IMR-90 (cell line): ENCODE data around the gene PHKA1. TPM values are rescaled to one million over a fixed set of nuclear protein-coding genes. Genes with fewer than 3 reads are reported as not detected.

Source experiments
- ATAC-seq: fragments of 200-7000 bp; cut with Tn5 transposase; 2 replicates; pipeline ENCODE4 v1.9.1; 2020; ENCODE audit warnings: low read depth, mild to moderate bottlenecking, moderate library complexity
- BruUV-seq: library from RNA; stranded (reverse); fragments of 400-500 nt; replicated peaks from 2 replicates; lab custom pipeline; 2021; lab: Mats Ljungman, UMichigan
- CTCF ChIA-PET: fragments of 300-600 bp; formaldehyde crosslinking; extraction: SDS; loops from one replicate; lab custom pipeline; 2021; ENCODE audit warnings: antibody characterized with exemption; lab: Yijun Ruan, JAX
- POLR2A ChIA-PET: fragments of 300-600 bp; sonication (Branson Sonifier 250); formaldehyde crosslinking; loops from one replicate; lab custom pipeline; 2022; ENCODE audit warnings: antibody characterized with exemption; ENCODE audit not compliant: unreplicated experiment; lab: Charles Lee
- DNase-seq: peaks from one replicate; pipeline ENCODE4 v3.0.0; 2013
- H2AFZ ChIP-seq: replicated peaks from 2 replicates; pipeline ENCODE3; 2013; ENCODE audit warnings: low read length, mild to moderate bottlenecking; ENCODE audit not compliant: poor library complexity
- H2AK5ac ChIP-seq: 2 replicates; pipeline ENCODE4 v1.6.1; 2013; ENCODE audit warnings: low read depth, low read length, inconsistent platforms
- H2AK9ac ChIP-seq: replicated peaks from 2 replicates; pipeline ENCODE3; 2013; ENCODE audit warnings: mild to moderate bottlenecking, low read depth, low read length, moderate library complexity; ENCODE audit not compliant: poor library complexity
- H2BK120ac ChIP-seq: 2 replicates; pipeline ENCODE4 v1.6.1; 2013; ENCODE audit warnings: low read depth, low read length, inconsistent platforms
- H2BK15ac ChIP-seq: 3 replicates; pipeline ENCODE4 v1.6.1; 2013; ENCODE audit warnings: low read depth, low read length, inconsistent platforms
- H2BK20ac ChIP-seq: 2 replicates; pipeline ENCODE4 v1.6.1; 2013; ENCODE audit warnings: low read depth, mild to moderate bottlenecking, inconsistent platforms, low read length, moderate library complexity
- H2BK5ac ChIP-seq: 2 replicates; pipeline ENCODE4 v1.6.1; 2013; ENCODE audit warnings: mild to moderate bottlenecking, low read depth, low read length, inconsistent platforms; ENCODE audit not compliant: poor library complexity, severe bottlenecking
- H3K14ac ChIP-seq: replicated peaks from 2 replicates; pipeline ENCODE4 v1.6.1; 2013; ENCODE audit warnings: low read depth, low read length, inconsistent platforms
- H3K18ac ChIP-seq: 2 replicates; pipeline ENCODE4 v1.6.1; 2013; ENCODE audit warnings: low read depth, low read length, control low read depth
- H3K23ac ChIP-seq: 2 replicates; pipeline ENCODE4 v1.6.1; 2013; ENCODE audit warnings: low read depth, low read length, inconsistent platforms
- H3K27ac ChIP-seq: 2 replicates; pipeline ENCODE4 v1.5.1; 2013; ENCODE audit warnings: mild to moderate bottlenecking, control low read depth, low read length; ENCODE audit not compliant: insufficient read depth
- H3K27me3 ChIP-seq: 2 replicates; pipeline ENCODE4 v1.6.1; 2013; ENCODE audit warnings: low read length; ENCODE audit not compliant: control insufficient read depth, insufficient read depth
- H3K36me3 ChIP-seq: 2 replicates; pipeline ENCODE4 v1.6.1; 2013; ENCODE audit warnings: low read length, mixed read lengths; ENCODE audit not compliant: control insufficient read depth, insufficient read depth
- H3K4ac ChIP-seq: 2 replicates; pipeline ENCODE4 v1.6.1; 2013; ENCODE audit warnings: low read depth, low read length, inconsistent platforms
- H3K4me1 ChIP-seq: 2 replicates; pipeline ENCODE4 v1.6.1; 2013; ENCODE audit warnings: low read length, mixed read lengths; ENCODE audit not compliant: control insufficient read depth, insufficient read depth
- H3K4me2 ChIP-seq: 2 replicates; pipeline ENCODE4 v1.6.1; 2013; ENCODE audit warnings: low read depth, mild to moderate bottlenecking, control low read depth, low read length, moderate library complexity
- H3K4me3 ChIP-seq: 2 replicates; pipeline ENCODE4 v1.5.1; 2013; ENCODE audit warnings: low read depth, mild to moderate bottlenecking, control low read depth, low read length, moderate library complexity; ENCODE audit not compliant: insufficient read depth
- H3K56ac ChIP-seq: 2 replicates; pipeline ENCODE4 v1.6.1; 2013; ENCODE audit warnings: low read length, inconsistent platforms; ENCODE audit not compliant: insufficient read depth; ENCODE audit errors: extremely low read depth
- H3K79me1 ChIP-seq, 2 experiments: 2 replicates each; pipeline ENCODE4 v1.6.1; 2013; ENCODE audit warnings: low read length in 2 of 2, inconsistent platforms in 1 of 2, low read depth in 1 of 2
- H3K9ac ChIP-seq: 2 replicates; pipeline ENCODE4 v1.6.1; 2013; ENCODE audit warnings: low read depth, low read length, control low read depth
- H3K9me1 ChIP-seq: 2 replicates; pipeline ENCODE4 v1.6.1; 2013; ENCODE audit warnings: low read length, inconsistent platforms; ENCODE audit not compliant: insufficient read depth
- H3K9me3 ChIP-seq: 2 replicates; pipeline ENCODE4 v1.6.1; 2013; ENCODE audit warnings: low read length; ENCODE audit not compliant: control insufficient read depth, insufficient read depth
- H4K20me1 ChIP-seq: 2 replicates; pipeline ENCODE4 v1.6.1; 2013; ENCODE audit warnings: low read length, inconsistent platforms; ENCODE audit not compliant: insufficient read depth
- H4K5ac ChIP-seq: 2 replicates; pipeline ENCODE4 v1.6.1; 2013; ENCODE audit warnings: mild to moderate bottlenecking, low read depth, low read length, control low read depth
- H4K8ac ChIP-seq, 2 experiments: 2 replicates each; pipeline ENCODE4 v1.6.1; 2013; ENCODE audit warnings: low read depth in 2 of 2, low read length in 2 of 2, control low read depth in 1 of 2, inconsistent platforms in 1 of 2
- H4K91ac ChIP-seq: 2 replicates; pipeline ENCODE4 v1.6.1; 2013; ENCODE audit warnings: low read depth, low read length, inconsistent platforms; ENCODE audit not compliant: insufficient read depth
- CEBPB ChIP-seq: IDR thresholded peaks from 2 replicates; pipeline ENCODE4 v1.6.1; 2012; ENCODE audit warnings: low read depth, low read length, improper control_type of control experiment
- CHD1 ChIP-seq: IDR thresholded peaks from 2 replicates; pipeline ENCODE4 v1.6.1; 2012; ENCODE audit warnings: low read depth, low read length, improper control_type of control experiment
- MAZ ChIP-seq: IDR thresholded peaks from 2 replicates; pipeline ENCODE4 v1.6.1; 2012; ENCODE audit warnings: low read depth, mild to moderate bottlenecking, low read length, improper control_type of control experiment, moderate library complexity, borderline replicate concordance
- MXI1 ChIP-seq: IDR thresholded peaks from 2 replicates; pipeline ENCODE4 v1.6.1; 2012; ENCODE audit warnings: low read depth, mild to moderate bottlenecking, low read length, moderate library complexity, borderline replicate concordance
- NFE2L2 ChIP-seq: fragments of 150-350 bp; IDR thresholded peaks from 2 replicates; pipeline ENCODE4 v1.6.1; 2016; ENCODE audit warnings: low read depth, mild to moderate bottlenecking, low read length
- POLR2A ChIP-seq: IDR thresholded peaks from 2 replicates; pipeline ENCODE4 v1.6.1; 2012; ENCODE audit warnings: mild to moderate bottlenecking, low read depth, low read length
- RAD21 ChIP-seq: IDR thresholded peaks from 2 replicates; pipeline ENCODE4 v1.6.1; 2012; ENCODE audit warnings: low read length, improper control_type of control experiment
- RCOR1 ChIP-seq: IDR thresholded peaks from 2 replicates; pipeline ENCODE4 v1.6.1; 2012; ENCODE audit warnings: mild to moderate bottlenecking, low read length, improper control_type of control experiment; ENCODE audit not compliant: insufficient replicate concordance
- RFX5 ChIP-seq: IDR thresholded peaks from 2 replicates; pipeline ENCODE4 v1.8.0; 2012; ENCODE audit warnings: low read depth, mild to moderate bottlenecking, low read length, moderate library complexity
- SMC3 ChIP-seq: fragments of 150-350 bp; IDR thresholded peaks from 2 replicates; pipeline ENCODE4 v1.6.1; 2016; ENCODE audit warnings: low read depth, mild to moderate bottlenecking, antibody characterized with exemption, low read length, moderate library complexity
- WGBS, 2 experiments: methylation state at CpG; one replicate each; pipeline versions ENCODE4 v1.1.5 to v1.1.7; 2013; ENCODE audit warnings: missing lambda C conversion rate in 2 of 2; ENCODE audit not compliant: insufficient read length in 1 of 2; ENCODE audit errors: extremely low coverage in 2 of 2; 5-methylcytosine and 5-hydroxymethylcytosine counted together
- dilution Hi-C: fragments of 300-500 bp; cut with HindIII; formaldehyde crosslinking; loops from one replicate; pipeline ENCODE4 v1.14.3; 2018; ENCODE audit warnings: low sequenced_read_pairs; ENCODE audit not compliant: unreplicated experiment
- in situ Hi-C: fragments of 300-500 bp; cut with MboI; formaldehyde crosslinking; loops from 3 replicates; pipeline ENCODE4 v1.14.3; 2019; ENCODE audit warnings: low sequenced_read_pairs, inconsistent platforms, mixed read lengths
- intact Hi-C: fragments of 100-400 bp; cut with micrococcal nuclease; formaldehyde crosslinking; loops from 2 replicates; pipeline ENCODE4 v1.10.0; 2022
- polyA plus RNA-seq, 3 experiments: library from polyadenylated mRNA; depleted of rRNA; stranded (reverse); fragments of >200 nt; gene quantifications; 2 replicates each; pipeline ENCODE4 v1.2.3, GENCODE V29; 2012; ENCODE audit warnings: low replicate concordance in 1 of 3
- total RNA-seq: library from RNA; depleted of rRNA; stranded (reverse); fragments of >200 nt; gene quantifications from 2 replicates; pipeline ENCODE4 v1.2.3, GENCODE V29; 2012
- TF ChIP-seq, protein P1 (sequence below): fragments of 150-350 bp; IDR thresholded peaks from 2 replicates; pipeline ENCODE4 v1.6.1; 2016; ENCODE audit warnings: low read depth, mild to moderate bottlenecking, low read length, moderate library complexity, borderline replicate concordance
- TF ChIP-seq, protein P2 (sequence below): conservative IDR thresholded peaks from 2 replicates; pipeline ENCODE4 v1.5.1; 2012; ENCODE audit warnings: mild to moderate bottlenecking, low read depth, low read length, improper control_type of control experiment
- TF ChIP-seq, protein P3 (sequence below): fragments of 150-350 bp; IDR thresholded peaks from 2 replicates; pipeline ENCODE4 v1.6.1; 2017; ENCODE audit warnings: mild to moderate bottlenecking, antibody characterized with exemption, low read length, low read depth

The PHKA1 gene
- total and polyA plus RNA-seq, 2 of the 4 experiments (the other 2 are of a cell fraction): 2.7 to 4.5 TPM

DNA sequence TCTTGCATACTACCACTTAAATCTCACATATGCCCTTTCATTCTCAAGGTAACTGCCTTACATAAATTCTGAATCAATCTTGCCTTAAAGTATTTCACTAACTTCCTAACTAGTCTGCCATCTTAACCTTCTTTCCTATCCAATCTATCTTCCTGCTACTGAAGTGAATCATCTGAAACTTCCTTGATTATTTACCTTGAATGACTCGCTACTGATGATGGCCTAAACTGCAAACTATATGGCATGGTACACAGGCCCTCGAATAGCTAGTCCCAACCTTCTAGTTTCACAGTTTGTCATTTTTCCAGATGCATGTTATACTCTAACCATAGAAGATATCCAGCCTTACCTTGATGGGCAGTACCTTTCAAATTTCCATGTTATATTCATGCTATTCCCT, 19.9 kb downstream of the PHKA1 start:
- no peaks in the 10 kb centered on the region; the same call in 1 of the 2 replicates for H4K20me1 ChIP-seq
- no peak overlapping the region for H3K14ac ChIP-seq
- no peak overlapping the region for H3K18ac ChIP-seq
- peak; percentile 31 for DNase-seq
- no peak overlapping the region for H3K4me2 ChIP-seq
- 31% methylated on average over 2 of the region's 2 CpGs; no CpG with 5 or more reads in 1 of the 2 experiments for WGBS, 2 experiments
- in situ Hi-C loops: no loop called here
- ChIA-PET POLR2A (no interaction called here), CTCF (no interaction called here)
- H2AK5ac ChIP-seq: no peak overlapping the region
- no peak overlapping the region for H2BK15ac ChIP-seq
- no peaks in the 10 kb centered on the region for H3K4me1 ChIP-seq
- no peak overlapping the region for H2AFZ ChIP-seq
- TF ChIP-seq RCOR1 (no peak), MAZ (no peak), POLR2A (no peak), MXI1 (no peak), RFX5 (no peak), CEBPB (no peak), RAD21 (no peak), SMC3 (no peak), CHD1 (no peak), NFE2L2 (no peak)
- TF ChIP-seq, protein P1, sequence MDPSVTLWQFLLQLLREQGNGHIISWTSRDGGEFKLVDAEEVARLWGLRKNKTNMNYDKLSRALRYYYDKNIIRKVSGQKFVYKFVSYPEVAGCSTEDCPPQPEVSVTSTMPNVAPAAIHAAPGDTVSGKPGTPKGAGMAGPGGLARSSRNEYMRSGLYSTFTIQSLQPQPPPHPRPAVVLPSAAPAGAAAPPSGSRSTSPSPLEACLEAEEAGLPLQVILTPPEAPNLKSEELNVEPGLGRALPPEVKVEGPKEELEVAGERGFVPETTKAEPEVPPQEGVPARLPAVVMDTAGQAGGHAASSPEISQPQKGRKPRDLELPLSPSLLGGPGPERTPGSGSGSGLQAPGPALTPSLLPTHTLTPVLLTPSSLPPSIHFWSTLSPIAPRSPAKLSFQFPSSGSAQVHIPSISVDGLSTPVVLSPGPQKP: no peak
- TF ChIP-seq, protein P2, sequence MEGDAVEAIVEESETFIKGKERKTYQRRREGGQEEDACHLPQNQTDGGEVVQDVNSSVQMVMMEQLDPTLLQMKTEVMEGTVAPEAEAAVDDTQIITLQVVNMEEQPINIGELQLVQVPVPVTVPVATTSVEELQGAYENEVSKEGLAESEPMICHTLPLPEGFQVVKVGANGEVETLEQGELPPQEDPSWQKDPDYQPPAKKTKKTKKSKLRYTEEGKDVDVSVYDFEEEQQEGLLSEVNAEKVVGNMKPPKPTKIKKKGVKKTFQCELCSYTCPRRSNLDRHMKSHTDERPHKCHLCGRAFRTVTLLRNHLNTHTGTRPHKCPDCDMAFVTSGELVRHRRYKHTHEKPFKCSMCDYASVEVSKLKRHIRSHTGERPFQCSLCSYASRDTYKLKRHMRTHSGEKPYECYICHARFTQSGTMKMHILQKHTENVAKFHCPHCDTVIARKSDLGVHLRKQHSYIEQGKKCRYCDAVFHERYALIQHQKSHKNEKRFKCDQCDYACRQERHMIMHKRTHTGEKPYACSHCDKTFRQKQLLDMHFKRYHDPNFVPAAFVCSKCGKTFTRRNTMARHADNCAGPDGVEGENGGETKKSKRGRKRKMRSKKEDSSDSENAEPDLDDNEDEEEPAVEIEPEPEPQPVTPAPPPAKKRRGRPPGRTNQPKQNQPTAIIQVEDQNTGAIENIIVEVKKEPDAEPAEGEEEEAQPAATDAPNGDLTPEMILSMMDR: no peak
- TF ChIP-seq, protein P3, sequence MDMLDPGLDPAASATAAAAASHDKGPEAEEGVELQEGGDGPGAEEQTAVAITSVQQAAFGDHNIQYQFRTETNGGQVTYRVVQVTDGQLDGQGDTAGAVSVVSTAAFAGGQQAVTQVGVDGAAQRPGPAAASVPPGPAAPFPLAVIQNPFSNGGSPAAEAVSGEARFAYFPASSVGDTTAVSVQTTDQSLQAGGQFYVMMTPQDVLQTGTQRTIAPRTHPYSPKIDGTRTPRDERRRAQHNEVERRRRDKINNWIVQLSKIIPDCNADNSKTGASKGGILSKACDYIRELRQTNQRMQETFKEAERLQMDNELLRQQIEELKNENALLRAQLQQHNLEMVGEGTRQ: no peak
- no peak overlapping the region for H3K4ac ChIP-seq
- no peak overlapping the region for H3K27ac ChIP-seq
- BruUV-seq: no TSS peak
- intact Hi-C loops: no loop called here
- H4K91ac ChIP-seq: no peak overlapping the region
- H3K9ac ChIP-seq: no peak overlapping the region
- no peaks in the 10 kb centered on the region for H3K79me1 ChIP-seq
- no peak overlapping the region for H2BK5ac ChIP-seq
- H3K23ac ChIP-seq: no peak overlapping the region
- H3K56ac ChIP-seq: no peak overlapping the region
- H3K9me3 ChIP-seq: no peaks in the 10 kb centered on the region
- no peak overlapping the region for H2BK120ac ChIP-seq
- peaks cover 3% of the 10 kb centered on the region; the same call in 1 of the 2 replicates for H3K9me1 ChIP-seq
- H4K8ac ChIP-seq: no peak overlapping the region
- H3K36me3 ChIP-seq: no peaks in the 10 kb centered on the region
- dilution Hi-C loops: no loop called here
- ATAC-seq: no peak
- H3K27me3 ChIP-seq: no peaks in the 10 kb centered on the region; the same call in 1 of the 2 replicates
- H3K4me3 ChIP-seq: no peak overlapping the region
- no peak overlapping the region for H2BK20ac ChIP-seq
- no peak overlapping the region for H2AK9ac ChIP-seq
- no peak overlapping the region for H4K5ac ChIP-seq
